HepG2 (cell line): ENCODE results near the gene BST2. TPM values are rescaled to one million over a fixed set of nuclear protein-coding genes. Genes with fewer than 3 reads are reported as not detected.

Source experiments
- ATAC-seq: fragments of 200-7000 bp; cut with Tn5 transposase; 3 replicates; pipeline ENCODE4 v1.9.1; 2020; ENCODE audit warnings: mild to moderate bottlenecking, moderate library complexity
- BruUV-seq: library from RNA; stranded (reverse); fragments of 400-500 nt; replicated peaks from 2 replicates; lab custom pipeline; 2021; lab: Mats Ljungman, UMichigan
- CTCF ChIA-PET: fragments of 300-600 bp; formaldehyde crosslinking; extraction: SDS; loops from one replicate; lab custom pipeline; 2021; ENCODE audit warnings: low total read pairs, inconsistent platforms, low intra/inter-chr PET ratio; lab: Yijun Ruan, JAX
- POLR2A ChIA-PET: fragments of 350-600 bp; sonication (Branson Sonifier 250); formaldehyde crosslinking; loops from one replicate; lab custom pipeline; 2020; ENCODE audit warnings: antibody characterized with exemption, inconsistent platforms; lab: Yijun Ruan, JAX
- DNase-seq: peaks from one replicate; pipeline ENCODE4 v3.0.0-alpha.2; 2015; ENCODE audit warnings: low spot score
- FAIRE-seq: peaks from 3 replicates; lab custom pipeline; 2011; peaks lifted over from hg19 to GRCh38; lab: Jason Lieb, UNC
- H2AFZ ChIP-seq: one replicate; pipeline ENCODE4 v1.6.1; 2011; ENCODE audit warnings: low read length, inconsistent platforms
- H3K27ac ChIP-seq: fragments of 300-600 bp; 3 replicates; pipeline ENCODE4 v1.8.0; 2011; ENCODE audit warnings: mixed run types, mild to moderate bottlenecking, mixed read lengths, low read length, inconsistent platforms; ENCODE audit not compliant: insufficient read depth; ENCODE audit errors: extremely low read length
- H3K27me3 ChIP-seq, 2 experiments: fragments of 200-600 bp in 1 of 2; 2 replicates in 1 of 2; 3 replicates in 1 of 2; pipeline versions ENCODE4 v1.6.0 to v1.8.0; 2011; ENCODE audit warnings: low read length in 2 of 2, mild to moderate bottlenecking in 2 of 2, moderate library complexity in 2 of 2, inconsistent platforms in 1 of 2; ENCODE audit not compliant: insufficient read depth in 2 of 2, control insufficient read depth in 1 of 2
- H3K36me3 ChIP-seq, 2 experiments: fragments of 200-600 bp in 1 of 2; replicated peaks in 1 of 2; 2 replicates in 1 of 2; 3 replicates in 1 of 2; pipeline versions ENCODE4 v1.5.1 to v1.8.0; 2011; ENCODE audit warnings: low read length in 2 of 2, inconsistent platforms in 1 of 2; ENCODE audit not compliant: insufficient read depth in 2 of 2, control insufficient read depth in 1 of 2
- H3K4me1 ChIP-seq: 2 replicates; pipeline ENCODE4 v1.5.1; 2012; ENCODE audit warnings: low read length, inconsistent platforms; ENCODE audit not compliant: insufficient read depth
- H3K4me2 ChIP-seq: 2 replicates; pipeline ENCODE4 v1.6.0; 2011; ENCODE audit warnings: low read depth, low read length, inconsistent platforms
- H3K4me3 ChIP-seq, 3 experiments: fragments of 200-600 bp in 1 of 3; sonication (generic), shearing (Covaris generic) in 1 of 3; replicated peaks in 1 of 3; 2 replicates each; pipeline ENCODE4 v1.5.1; 2011 to 2016; ENCODE audit warnings: low read length in 3 of 3, inconsistent platforms in 2 of 3, low read depth in 2 of 3, mild to moderate bottlenecking in 2 of 3, control low read depth in 1 of 3, mixed read lengths in 1 of 3; ENCODE audit not compliant: insufficient read depth in 1 of 3
- H3K79me2 ChIP-seq: one replicate; pipeline ENCODE4 v1.6.1; 2011; ENCODE audit warnings: low read length, inconsistent platforms; ENCODE audit not compliant: insufficient read depth
- H3K9ac ChIP-seq: 2 replicates; pipeline ENCODE4 v1.6.0; 2011; ENCODE audit warnings: mild to moderate bottlenecking, low read depth, low read length, inconsistent platforms; ENCODE audit not compliant: insufficient read depth
- H3K9me3 ChIP-seq: 2 replicates; pipeline ENCODE4 v1.5.1; 2012; ENCODE audit warnings: mild to moderate bottlenecking, low read length
- H4K20me1 ChIP-seq: 2 replicates; pipeline ENCODE4 v1.6.0; 2011; ENCODE audit warnings: inconsistent platforms, mild to moderate bottlenecking, low read length, moderate library complexity; ENCODE audit not compliant: insufficient read depth
- KLF9 ChIP-seq: IDR thresholded peaks from 2 replicates; pipeline ENCODE4 v1.6.1; 2016; ENCODE audit warnings: low read depth
- KMT2A ChIP-seq: sonication (generic); formaldehyde crosslinking; IDR thresholded peaks from 2 replicates; pipeline ENCODE4 v1.4.0; 2020; ENCODE audit warnings: missing genetic modification reagents
- MED8 ChIP-seq: sonication (generic); formaldehyde crosslinking; IDR thresholded peaks from 2 replicates; pipeline ENCODE4 v1.8.1; 2023; ENCODE audit warnings: mild to moderate bottlenecking, missing genetic modification reagents; ENCODE audit not compliant: insufficient replicate concordance
- SRF ChIP-seq: IDR thresholded peaks from 2 replicates; pipeline ENCODE4 v1.6.1; 2011; ENCODE audit warnings: mild to moderate bottlenecking, low read depth, low read length, moderate library complexity
- STAT6 ChIP-seq: sonication (generic); formaldehyde crosslinking; IDR thresholded peaks from 2 replicates; pipeline ENCODE4 v1.4.0; 2020; ENCODE audit warnings: missing genetic modification reagents, mild to moderate bottlenecking, borderline replicate concordance
- YEATS4 ChIP-seq: sonication (generic); formaldehyde crosslinking; IDR thresholded peaks from 2 replicates; pipeline ENCODE4 v1.4.0; 2020; ENCODE audit warnings: missing genetic modification reagents, borderline replicate concordance
- ZBTB44 ChIP-seq: sonication (generic); formaldehyde crosslinking; IDR thresholded peaks from 2 replicates; pipeline ENCODE4 v1.4.0; 2020; ENCODE audit warnings: missing genetic modification reagents
- ZMYM3 ChIP-seq: sonication (generic); formaldehyde crosslinking; IDR thresholded peaks from 2 replicates; pipeline ENCODE4 v1.5.1; 2020; ENCODE audit warnings: mild to moderate bottlenecking, missing genetic modification reagents
- ZNF121 ChIP-seq: sonication (generic); formaldehyde crosslinking; IDR thresholded peaks from 2 replicates; pipeline ENCODE4 v1.5.0; 2020; ENCODE audit warnings: mild to moderate bottlenecking, missing genetic modification reagents
- ZNF333 ChIP-seq: sonication (generic); formaldehyde crosslinking; IDR thresholded peaks from 2 replicates; pipeline ENCODE4 v1.4.0; 2020; ENCODE audit warnings: mild to moderate bottlenecking, missing genetic modification reagents, borderline replicate concordance
- WGBS: methylation state at CpG from one replicate; pipeline ENCODE4 v1.1.6; 2017; ENCODE audit warnings: low lambda C conversion rate; 5-methylcytosine and 5-hydroxymethylcytosine counted together
- in situ Hi-C: cut with HindIII; loops from 2 replicates; pipeline ENCODE4 v1.10.0; 2017; ENCODE audit warnings: low pct_unique_long_range_greater_than_20kb; ENCODE audit not compliant: extremely low pct_ligation_motif_present
- intact Hi-C: fragments of 100-400 bp; cut with micrococcal nuclease; formaldehyde crosslinking; loops from one replicate; pipeline ENCODE4 v1.10.0; 2022; ENCODE audit not compliant: unreplicated experiment
- polyA plus RNA-seq, 8 experiments: library from polyadenylated mRNA; depleted of rRNA in 3 of 8; stranded (reverse) in 7 of 8; unstranded in 1 of 8; fragments of >200 nt; fragmentation: Illumina TruSeq in 4 of 8; extraction: Trizol in 4 of 8; gene quantifications; 2 replicates each; pipeline versions ENCODE4 v1.2.1 to v1.2.3, GENCODE V29; 2011 to 2016; ENCODE audit warnings: low read depth in 4 of 8, missing spikeins in 1 of 8, mixed read lengths in 1 of 8; ENCODE audit not compliant: insufficient read depth in 1 of 8
- total RNA-seq, 5 experiments: library from RNA; depleted of rRNA; stranded (reverse); fragments of >200 nt; fragmentation: Illumina TruSeq; extraction: Trizol; gene quantifications; 2 replicates each; pipeline ENCODE4 v1.2.3, GENCODE V29; 2016; ENCODE audit warnings: low read depth in 1 of 5
- TF ChIP-seq, protein P1 (sequence below): sonication (generic); formaldehyde crosslinking; IDR thresholded peaks from 2 replicates; pipeline ENCODE4 v1.4.0; 2020; ENCODE audit warnings: mild to moderate bottlenecking, missing genetic modification reagents

The BST2 gene
- total and polyA plus RNA-seq, 2 of the 13 experiments (the other 11 are each of a cell fraction or from before 2014, with no cell fraction given): 58.8 to 93.8 TPM

DNA sequence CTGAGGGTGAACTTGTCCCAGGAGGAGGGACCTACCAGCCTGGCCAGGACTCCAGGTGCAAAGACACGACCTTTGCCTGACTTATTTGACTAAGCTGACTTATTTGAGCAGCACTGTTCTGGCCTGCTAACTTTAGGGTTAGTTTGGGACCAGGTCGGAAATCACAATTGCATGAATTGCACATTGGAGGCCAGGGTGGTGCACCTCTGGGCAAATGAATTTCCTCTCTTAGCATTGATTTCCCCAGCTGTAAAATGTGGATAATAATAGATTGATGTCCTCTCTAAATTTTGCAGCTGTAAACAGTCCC lies 1.4 kb upstream of the BST2 start (continued):
- TF ChIP-seq ZBTB44 (CRISPR knock-in tag) (no peak), ZMYM3 (CRISPR knock-in tag) (no peak), MED8 (CRISPR knock-in tag) (peak; percentile 37), ZNF121 (CRISPR knock-in tag) (peak; percentile 80), STAT6 (peak; percentile 29; the same call in 1 of the 2 replicates), ZNF333 (CRISPR knock-in tag) (0 out of 2 replicates have a peak, but pooled peaks have one; percentile 40)
- TF ChIP-seq, all 625 proteins: peak for 9

DNA sequence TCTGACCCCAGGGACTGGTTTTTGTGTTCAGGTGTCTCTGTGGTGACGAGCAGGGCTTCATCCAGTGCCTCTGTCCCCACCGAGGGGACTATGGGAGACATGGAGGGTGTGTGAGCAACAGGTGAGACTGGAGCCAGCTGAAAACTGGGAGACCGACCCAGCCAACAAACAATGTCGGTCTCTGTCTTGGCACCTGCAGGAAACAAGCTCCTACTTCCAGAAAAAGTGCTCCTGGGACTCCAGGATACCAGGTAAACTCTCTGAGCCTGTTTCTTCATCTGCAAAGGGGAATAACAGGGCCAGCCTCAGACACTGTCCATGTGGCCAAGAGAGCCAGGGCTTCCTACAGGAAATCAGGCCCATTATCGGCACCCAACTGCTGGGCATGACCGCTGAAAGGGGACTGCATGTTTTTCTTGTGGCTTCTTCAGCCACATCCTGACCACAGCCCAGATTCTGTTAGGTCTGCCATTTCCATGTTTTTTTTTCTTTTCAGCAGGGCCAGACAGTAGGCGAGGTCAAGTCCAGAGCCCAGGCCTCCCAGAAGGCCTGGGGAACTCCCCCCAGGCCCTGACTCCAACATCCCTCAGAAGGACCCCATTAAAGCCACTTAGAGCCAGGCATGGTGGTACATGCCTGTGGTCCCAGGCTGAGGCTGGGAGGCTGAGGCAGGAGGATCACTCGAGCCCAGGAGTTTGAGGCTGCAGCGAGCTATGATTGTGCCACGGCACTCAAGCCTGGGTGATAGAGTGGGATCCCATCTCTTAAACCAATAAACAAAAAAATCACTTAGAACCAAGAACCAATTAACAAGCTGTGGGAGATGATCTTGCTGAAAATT lies 836 bp upstream of the BST2 start:
- no peaks in the 10 kb centered on the region; the same call in 1 of the 2 replicates for H4K20me1 ChIP-seq
- no peaks in the 10 kb centered on the region for H3K9me3 ChIP-seq
- ATAC-seq (peak; percentile 61), DNase-seq (no peak), FAIRE-seq (peak; percentile 4)
- H3K27ac ChIP-seq: peak overlapping the region; percentile 81
- ChIA-PET POLR2A (interaction anchor here (0.6 to 3.5 kb wide), 24 partner anchors 9 to 453 kb away, joined by 3 to 76 read pairs (median 4); partner anchors contain the start of genes ANO8, DDA1, MAP1S and MVB12A), CTCF (no interaction called here)
- H3K9ac ChIP-seq: peak overlapping the region; percentile 78
- H3K27me3 ChIP-seq: no peaks in the 10 kb centered on the region; a peak in 1 of 5 replicates
- WGBS: 8% methylated on average over 8 of the region's 10 CpGs
- H3K36me3 ChIP-seq: peaks cover 0 to 8% of the 10 kb centered on the region in 2 experiments; a peak in 2 of 5 replicates
- H3K4me1 ChIP-seq: peaks cover 13% of the 10 kb centered on the region
- intact Hi-C loops: loop anchor here (5.0 kb wide), 1 partner anchor 69 kb away; the partner anchor contains the start of gene GTPBP3
- TSS peak; percentile 70 for BruUV-seq
- peaks cover 33% of the 10 kb centered on the region for H3K79me2 ChIP-seq
- peak overlapping the region; percentile 62 to 82 (median 70) for H3K4me3 ChIP-seq
- in situ Hi-C loops: no loop called here
- H2AFZ ChIP-seq: no peak overlapping the region
- peak overlapping the region; percentile 92 for H3K4me2 ChIP-seq
- TF ChIP-seq SRF (no peak), YEATS4 (CRISPR knock-in tag) (0 out of 2 replicates have a peak, but pooled peaks have one; percentile 7), KMT2A (CRISPR knock-in tag) (peak; percentile 9; the same call in 1 of the 2 replicates), KLF9 (CRISPR knock-in tag) (no peak)
- TF ChIP-seq, protein P1, sequence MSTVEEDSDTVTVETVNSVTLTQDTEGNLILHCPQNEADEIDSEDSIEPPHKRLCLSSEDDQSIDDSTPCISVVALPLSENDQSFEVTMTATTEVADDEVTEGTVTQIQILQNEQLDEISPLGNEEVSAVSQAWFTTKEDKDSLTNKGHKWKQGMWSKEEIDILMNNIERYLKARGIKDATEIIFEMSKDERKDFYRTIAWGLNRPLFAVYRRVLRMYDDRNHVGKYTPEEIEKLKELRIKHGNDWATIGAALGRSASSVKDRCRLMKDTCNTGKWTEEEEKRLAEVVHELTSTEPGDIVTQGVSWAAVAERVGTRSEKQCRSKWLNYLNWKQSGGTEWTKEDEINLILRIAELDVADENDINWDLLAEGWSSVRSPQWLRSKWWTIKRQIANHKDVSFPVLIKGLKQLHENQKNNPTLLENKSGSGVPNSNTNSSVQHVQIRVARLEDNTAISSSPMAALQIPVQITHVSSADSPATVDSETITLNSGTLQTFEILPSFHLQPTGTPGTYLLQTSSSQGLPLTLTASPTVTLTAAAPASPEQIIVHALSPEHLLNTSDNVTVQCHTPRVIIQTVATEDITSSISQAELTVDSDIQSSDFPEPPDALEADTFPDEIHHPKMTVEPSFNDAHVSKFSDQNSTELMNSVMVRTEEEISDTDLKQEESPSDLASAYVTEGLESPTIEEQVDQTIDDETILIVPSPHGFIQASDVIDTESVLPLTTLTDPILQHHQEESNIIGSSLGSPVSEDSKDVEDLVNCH (CRISPR knock-in tag): no peak
